C4-2B (cell line): ENCODE data around the gene ATP6V1B1.

ENCODE experiments used
- CTCF ChIP-seq: fragments of 450-650 bp; conservative IDR thresholded peaks from 2 replicates; pipeline ENCODE4 v1.5.1; 2017; ENCODE audit warnings: mild to moderate bottlenecking
- ZFX ChIP-seq: fragments of 450-650 bp; IDR thresholded peaks from 2 replicates; pipeline ENCODE4 v1.6.1; 2017

DNA sequence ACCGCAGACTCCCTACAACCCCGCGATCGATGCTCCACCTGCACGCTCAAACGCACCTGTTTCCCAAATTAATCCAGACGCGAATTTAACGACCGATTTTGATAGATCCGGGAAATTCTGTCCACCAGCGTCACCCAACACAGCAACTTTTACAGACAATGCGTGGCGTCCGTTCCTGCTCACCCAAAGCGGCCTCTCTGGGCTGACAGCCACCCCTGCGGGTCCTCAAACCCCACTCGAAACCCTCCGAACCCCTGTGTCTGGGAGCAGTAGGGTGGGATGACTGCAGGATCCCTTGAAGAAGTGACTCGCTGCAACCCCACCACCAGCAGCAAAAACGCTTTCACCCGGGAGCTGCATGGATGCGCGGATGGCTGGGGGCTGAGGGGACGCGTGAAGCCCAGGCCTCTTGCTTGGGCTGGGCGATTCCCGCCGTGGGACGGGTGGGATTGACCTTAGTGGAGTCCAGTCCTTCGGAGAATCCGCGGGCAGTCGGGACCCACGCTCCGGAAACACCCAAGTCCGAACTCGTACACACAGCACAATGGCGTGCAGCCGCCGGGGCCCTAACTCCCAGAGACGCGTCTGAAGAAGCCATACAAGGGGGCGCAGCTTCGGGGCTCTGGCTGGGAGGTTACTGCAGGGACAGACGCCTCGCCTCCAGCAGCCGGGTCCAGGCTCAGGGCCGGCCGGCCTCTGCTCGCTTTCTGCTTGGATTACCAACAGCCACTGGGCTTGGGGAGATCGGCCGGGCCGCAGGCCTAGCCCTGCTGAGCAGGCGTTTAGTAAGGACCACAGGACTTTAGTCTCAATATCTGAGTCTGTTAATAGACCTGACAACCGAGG is 31.1 kb upstream of the ATP6V1B1 start:
- TF ChIP-seq CTCF (no peak), ZFX (no peak)
